Measurements from ENCODE around the gene ERMAP.
"Not testable (repeated sequence)": the region's sequence is repeated elsewhere in the genome, so short reads cannot be mapped to it uniquely, and the experiment has no call there.

Gene ERMAP

GRCh38 chr1:42859366-42859765 is 42.4 kb downstream of the ERMAP start:
- H3K27ac Mint-ChIP-seq; DNase-seq (ENCODE audit: low spot score in 2 of 2); H3K36me3 Mint-ChIP-seq; H3K4me1 Mint-ChIP-seq; ATAC-seq (ENCODE audit: low read depth); H3K4me3 Mint-ChIP-seq: not testable (repeated sequence)
- Mint-ChIP-seq H3K9me3 (peaks cover 10% of the 10 kb centered on the region), H3K27me3 (peaks cover 16% of the 10 kb centered on the region)

- H3K4me1 Mint-ChIP-seq, result peaks cover 3% of the 10 kb centered on the region
- no peak overlapping the region for H3K4me3 Mint-ChIP-seq
- ATAC-seq (ENCODE audit: low read depth) (no peak), DNase-seq (ENCODE audit: low spot score in 2 of 2) (no peak)
- H3K27me3 Mint-ChIP-seq, result peaks cover 16% of the 10 kb centered on the region
- no peak overlapping the region for H3K27ac Mint-ChIP-seq
- peaks cover 10% of the 10 kb centered on the region for H3K9me3 Mint-ChIP-seq
- peaks cover 6% of the 10 kb centered on the region for H3K36me3 Mint-ChIP-seq
These were observed 43.6 kb downstream of the ERMAP start for GRCh38 chr1:42860339-42861013.

GRCh38 chr1:42861014-42861399 is 44.1 kb downstream of the ERMAP start:
- Mint-ChIP-seq H3K4me1 (no peaks in the 10 kb centered on the region), H3K36me3 (peaks cover 6% of the 10 kb centered on the region), H3K27ac (no peak overlapping the region), H3K9me3 (peaks cover 9% of the 10 kb centered on the region), H3K4me3 (no peak overlapping the region), H3K27me3 (peaks cover 16% of the 10 kb centered on the region)
- ATAC-seq (ENCODE audit: low read depth) (no peak), DNase-seq (ENCODE audit: low spot score in 2 of 2) (no peak)

- Mint-ChIP-seq H3K9me3 (no peaks in the 10 kb centered on the region), H3K27me3 (peaks cover 11% of the 10 kb centered on the region), H3K4me3 (no peak overlapping the region), H3K4me1 (no peaks in the 10 kb centered on the region), H3K27ac (no peak overlapping the region), H3K36me3 (no peaks in the 10 kb centered on the region)
- ATAC-seq (ENCODE audit: low read depth), result no peak
- DNase-seq (ENCODE audit: low spot score in 2 of 2), result no peak
These were observed 49.6 kb downstream of the ERMAP start for GRCh38 chr1:42866549-42866948.

GRCh38 chr1:42868466-42868865 is 51.5 kb downstream of the ERMAP start:
- not testable (repeated sequence) for H3K27me3 Mint-ChIP-seq; H3K9me3 Mint-ChIP-seq; H3K27ac Mint-ChIP-seq; DNase-seq (ENCODE audit: low spot score in 2 of 2); H3K4me1 Mint-ChIP-seq; H3K4me3 Mint-ChIP-seq; H3K36me3 Mint-ChIP-seq; ATAC-seq (ENCODE audit: low read depth)

- H3K27me3 Mint-ChIP-seq; H3K27ac Mint-ChIP-seq; DNase-seq (ENCODE audit: low spot score in 2 of 2); H3K36me3 Mint-ChIP-seq; H3K4me3 Mint-ChIP-seq; H3K4me1 Mint-ChIP-seq; H3K9me3 Mint-ChIP-seq; ATAC-seq (ENCODE audit: low read depth): not testable (repeated sequence)
These were observed 52.3 kb downstream of the ERMAP start for GRCh38 chr1:42869254-42869653.

- not testable (repeated sequence) for H3K27ac Mint-ChIP-seq; H3K4me3 Mint-ChIP-seq; H3K4me1 Mint-ChIP-seq; ATAC-seq (ENCODE audit: low read depth); DNase-seq (ENCODE audit: low spot score in 2 of 2); H3K27me3 Mint-ChIP-seq; H3K36me3 Mint-ChIP-seq; H3K9me3 Mint-ChIP-seq
These were observed 52.8 kb downstream of the ERMAP start for GRCh38 chr1:42869751-42870150.

GRCh38 chr1:42873108-42873507 is 56.2 kb downstream of the ERMAP start:
- not testable (repeated sequence) for H3K36me3 Mint-ChIP-seq; H3K4me3 Mint-ChIP-seq; ATAC-seq (ENCODE audit: low read depth); DNase-seq (ENCODE audit: low spot score in 2 of 2); H3K4me1 Mint-ChIP-seq; H3K27ac Mint-ChIP-seq; H3K27me3 Mint-ChIP-seq
- H3K9me3 Mint-ChIP-seq, result peaks cover 10% of the 10 kb centered on the region

- Mint-ChIP-seq H3K27me3 (peaks cover 3% of the 10 kb centered on the region), H3K4me3 (no peak overlapping the region), H3K27ac (no peak overlapping the region), H3K9me3 (peaks cover 10% of the 10 kb centered on the region), H3K4me1 (no peaks in the 10 kb centered on the region), H3K36me3 (no peaks in the 10 kb centered on the region)
- DNase-seq (ENCODE audit: low spot score in 2 of 2), result no peak
- no peak for ATAC-seq (ENCODE audit: low read depth)
These were observed 56.7 kb downstream of the ERMAP start for GRCh38 chr1:42873670-42874069.

- DNase-seq (ENCODE audit: low spot score in 2 of 2) (no peak), ATAC-seq (ENCODE audit: low read depth) (no peak)
- no peaks in the 10 kb centered on the region for H3K4me1 Mint-ChIP-seq
- H3K9me3 Mint-ChIP-seq, result peaks cover 10% of the 10 kb centered on the region
- H3K27me3 Mint-ChIP-seq, result peaks cover 5% of the 10 kb centered on the region
- H3K4me3 Mint-ChIP-seq, result no peak overlapping the region
- H3K27ac Mint-ChIP-seq, result no peak overlapping the region
- no peaks in the 10 kb centered on the region for H3K36me3 Mint-ChIP-seq
These were observed 59.1 kb downstream of the ERMAP start for GRCh38 chr1:42876009-42876408.

- H3K4me1 Mint-ChIP-seq, result no peaks in the 10 kb centered on the region
- ATAC-seq (ENCODE audit: low read depth) (no peak), DNase-seq (ENCODE audit: low spot score in 2 of 2) (no peak)
- peaks cover 6% of the 10 kb centered on the region for H3K27me3 Mint-ChIP-seq
- H3K4me3 Mint-ChIP-seq, result no peak overlapping the region
- peaks cover 10% of the 10 kb centered on the region for H3K9me3 Mint-ChIP-seq
- H3K27ac Mint-ChIP-seq, result no peak overlapping the region
- H3K36me3 Mint-ChIP-seq, result no peaks in the 10 kb centered on the region
These were observed 60.5 kb downstream of the ERMAP start for GRCh38 chr1:42877380-42877779.

GRCh38 chr1:42880384-42880783 is 63.5 kb downstream of the ERMAP start:
- H3K9me3 Mint-ChIP-seq, result no peaks in the 10 kb centered on the region
- H3K27me3 Mint-ChIP-seq, result peaks cover 6% of the 10 kb centered on the region
- no peak overlapping the region for H3K4me3 Mint-ChIP-seq
- H3K4me1 Mint-ChIP-seq, result no peaks in the 10 kb centered on the region
- ATAC-seq (ENCODE audit: low read depth) (no peak), DNase-seq (ENCODE audit: low spot score in 2 of 2) (no peak)
- H3K27ac Mint-ChIP-seq, result no peak overlapping the region
- no peaks in the 10 kb centered on the region for H3K36me3 Mint-ChIP-seq

- DNase-seq (ENCODE audit: low spot score in 2 of 2), result no peak
- Mint-ChIP-seq H3K9me3 (no peaks in the 10 kb centered on the region), H3K4me1 (no peaks in the 10 kb centered on the region), H3K27me3 (peaks cover 3% of the 10 kb centered on the region), H3K4me3 (no peak overlapping the region), H3K27ac (no peak overlapping the region), H3K36me3 (no peaks in the 10 kb centered on the region)
- no peak for ATAC-seq (ENCODE audit: low read depth)
These were observed 69.3 kb downstream of the ERMAP start for GRCh38 chr1:42886046-42886739.

GRCh38 chr1:42886800-42887199 is 69.9 kb downstream of the ERMAP start:
- no peak for ATAC-seq (ENCODE audit: low read depth)
- H3K27ac Mint-ChIP-seq, result no peak overlapping the region
- H3K36me3 Mint-ChIP-seq, result no peaks in the 10 kb centered on the region
- DNase-seq (ENCODE audit: low spot score in 2 of 2), result no peak
- no peaks in the 10 kb centered on the region for H3K9me3 Mint-ChIP-seq
- H3K4me1 Mint-ChIP-seq, result no peaks in the 10 kb centered on the region
- peaks cover 4% of the 10 kb centered on the region for H3K27me3 Mint-ChIP-seq
- no peak overlapping the region for H3K4me3 Mint-ChIP-seq

- DNase-seq (ENCODE audit: low spot score in 2 of 2) (no peak), ATAC-seq (ENCODE audit: low read depth) (no peak)
- H3K36me3 Mint-ChIP-seq, result no peaks in the 10 kb centered on the region
- no peaks in the 10 kb centered on the region for H3K9me3 Mint-ChIP-seq
- no peaks in the 10 kb centered on the region for H3K4me1 Mint-ChIP-seq
- H3K27me3 Mint-ChIP-seq, result peaks cover 3% of the 10 kb centered on the region
- H3K27ac Mint-ChIP-seq, result no peak overlapping the region
- no peak overlapping the region for H3K4me3 Mint-ChIP-seq
These were observed 70.4 kb downstream of the ERMAP start for GRCh38 chr1:42887366-42887765.
